Fibroblast of skin of left biceps (primary cell): Measurements from ENCODE around the gene EPO.
A peak's percentile ranks its signal among the peaks of the same experiment; 100 is the strongest.
"Not testable (repeated sequence)": the region's sequence is repeated elsewhere in the genome, so short reads cannot be mapped to it uniquely, and the experiment has no call there.

Experiments used
- DNase-seq, 2 experiments: peaks; one replicate each; pipeline ENCODE4 v3.0.0-alpha.2; 2013; ENCODE audit warnings: low read depth in 2 of 2

EPO gene

DNA sequence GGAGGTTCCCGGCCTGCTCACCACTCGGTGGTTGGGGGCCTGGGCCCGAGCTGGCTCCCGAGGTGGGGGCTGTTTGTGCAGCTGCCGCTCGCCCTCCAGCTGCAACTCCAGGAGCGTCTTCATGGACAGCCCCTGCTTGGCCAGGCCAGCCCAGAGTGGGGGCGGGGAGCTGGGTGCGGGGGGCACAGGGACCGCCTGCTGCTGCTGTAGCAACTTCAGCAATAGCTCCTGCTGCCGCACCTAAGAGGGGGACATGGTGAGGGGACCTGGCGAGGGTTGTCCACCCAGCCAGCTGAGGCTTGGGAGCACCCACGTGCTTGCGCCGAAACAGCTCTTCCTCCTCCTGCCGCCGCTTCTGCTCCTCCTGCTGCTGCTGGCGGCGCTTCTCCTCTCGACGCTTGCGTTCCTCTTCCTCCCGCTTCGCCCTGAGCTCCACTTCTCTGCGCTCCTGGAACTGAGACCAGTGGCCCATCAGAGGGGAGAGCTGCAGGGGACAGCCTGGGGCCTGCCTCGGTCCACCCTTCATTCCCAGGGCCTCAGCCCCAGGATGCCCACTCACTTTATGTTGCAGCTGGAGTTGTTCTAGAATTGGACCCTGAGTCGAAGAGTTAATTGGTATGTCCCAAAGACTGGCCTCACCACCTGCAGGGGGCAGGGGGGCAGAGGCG lies 37.1 kb upstream of the EPO start:
- no peak for DNase-seq

DNA sequence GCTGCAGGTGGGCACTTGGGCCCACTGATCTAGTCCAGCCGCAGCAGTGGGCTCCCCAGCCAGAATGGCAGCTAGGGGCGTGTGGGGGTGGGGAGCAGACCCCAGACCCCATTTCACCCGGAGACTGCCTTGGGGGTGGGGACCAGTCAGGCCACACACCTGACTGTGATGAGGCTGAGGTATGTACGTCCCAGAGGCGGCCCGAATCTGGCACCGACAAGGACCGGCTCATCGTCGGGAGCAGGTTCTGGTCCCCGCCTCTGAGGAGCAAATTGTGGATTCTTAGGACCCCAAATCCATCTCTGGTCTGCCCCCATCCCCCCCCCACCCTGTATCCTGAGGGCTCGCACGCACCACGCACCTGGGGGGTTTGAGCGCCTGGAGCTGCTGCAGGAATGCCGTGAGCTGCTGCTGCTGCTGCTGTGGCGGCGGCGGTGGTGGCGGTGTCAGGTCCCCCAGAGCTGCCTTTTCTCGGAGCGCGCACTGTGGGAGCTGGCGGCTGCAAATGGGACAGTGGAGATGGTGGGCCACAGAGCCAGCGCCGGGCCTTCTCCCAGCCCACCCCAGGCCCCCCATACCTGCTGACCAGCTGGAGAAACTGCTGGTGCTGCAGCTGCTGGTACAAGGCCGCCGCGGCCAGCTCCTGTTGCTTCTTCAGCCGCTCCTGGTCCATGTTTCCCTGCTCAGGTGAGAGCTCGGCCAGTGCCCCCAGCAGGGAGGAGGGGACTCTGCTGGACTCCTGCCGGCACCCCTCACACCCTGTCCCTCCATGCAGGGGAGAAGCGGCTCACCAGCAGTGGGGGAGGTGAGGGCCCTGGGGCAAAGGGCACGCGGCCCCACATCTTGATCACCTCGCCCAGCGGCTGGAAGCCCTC lies 36.4 kb upstream of the EPO start:
- DNase-seq: no peak

DNA sequence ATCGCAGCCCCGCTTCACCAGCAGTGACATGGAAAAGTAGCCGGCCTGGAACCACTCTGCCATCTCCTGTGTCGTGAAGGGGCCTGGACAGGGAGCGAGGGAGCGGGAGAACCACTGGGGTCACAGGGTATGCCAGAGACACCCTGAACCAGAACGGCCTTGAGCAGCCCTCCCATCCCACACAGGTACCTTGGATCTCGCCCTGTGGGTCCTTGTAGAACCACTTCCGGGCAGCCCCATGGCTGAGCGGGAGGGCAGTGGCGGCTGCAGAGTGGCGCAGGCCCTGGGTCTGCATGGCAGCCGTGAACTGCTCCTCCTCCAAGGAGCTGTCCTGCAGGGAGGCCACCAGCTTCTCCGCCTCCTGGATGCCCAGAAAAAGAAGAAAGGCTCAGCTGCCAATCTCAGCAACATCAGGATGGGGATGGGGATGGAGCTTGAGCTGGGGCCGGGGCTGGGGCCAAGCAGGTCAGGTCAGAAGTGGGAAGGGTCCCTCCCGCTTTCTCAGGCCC lies 35.7 kb upstream of the EPO start:
- no peak for DNase-seq

GRCh38 chr7:100685049-100685605 lies 35.1 kb upstream of the EPO start:
- DNase-seq: no peak

DNA sequence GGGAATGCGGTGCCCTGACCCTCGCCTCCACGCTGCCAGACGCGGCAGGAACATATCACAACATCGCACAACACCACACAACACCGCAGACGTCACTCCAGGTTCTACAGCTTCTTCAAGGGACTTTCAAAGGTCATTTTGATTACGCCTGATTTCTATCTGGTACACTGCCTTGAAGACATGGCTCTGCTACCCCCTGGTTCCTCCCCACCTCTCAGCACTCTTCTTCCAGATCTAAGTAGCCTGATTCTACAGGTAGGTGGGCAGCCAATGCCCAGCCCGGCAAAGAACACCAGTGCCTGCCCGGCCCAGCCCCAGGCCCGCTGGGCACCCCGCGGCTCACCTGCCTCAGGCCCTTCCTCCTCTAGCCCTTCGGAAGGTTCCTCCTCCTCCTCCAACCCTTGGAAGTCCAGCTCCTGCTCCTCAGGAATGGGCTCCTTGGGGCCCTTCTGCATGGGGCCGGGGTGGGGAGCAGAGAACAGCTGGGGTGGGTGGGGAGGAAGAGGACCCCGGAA lies 34.6 kb upstream of the EPO start:
- no peak for DNase-seq

DNA sequence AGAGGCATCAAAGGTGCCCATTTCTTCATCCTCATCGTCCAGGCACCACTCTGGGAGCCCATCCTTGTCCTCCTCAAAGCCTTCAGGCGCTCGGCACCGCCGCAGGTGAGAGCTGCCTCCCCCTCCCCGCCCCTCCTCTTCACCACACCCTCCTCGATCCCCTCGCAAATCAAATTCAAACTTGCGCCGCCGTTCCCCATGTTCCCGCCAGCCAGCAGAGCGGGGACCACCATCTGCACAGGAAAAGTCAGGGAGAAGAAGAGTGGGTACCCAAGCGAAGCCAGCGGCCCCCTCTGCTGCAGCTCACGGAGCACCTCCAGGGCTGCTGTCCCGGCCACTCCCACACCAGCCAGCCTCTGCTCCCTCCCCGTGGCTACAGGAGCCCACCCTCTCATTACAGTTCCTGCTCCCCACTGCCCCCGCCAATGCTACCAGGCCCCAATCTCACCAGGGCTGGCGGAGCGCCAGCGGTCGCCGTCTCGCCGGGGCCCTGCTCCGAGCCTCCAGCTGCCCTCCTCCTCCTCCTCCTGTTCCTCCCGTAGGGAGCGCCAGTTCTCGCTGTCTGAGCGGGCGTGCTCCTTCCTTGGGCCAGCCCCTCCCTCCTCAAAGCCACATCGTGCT lies 34.0 kb upstream of the EPO start:
- DNase-seq: no peak

GRCh38 chr7:100686822-100687211 lies 33.5 kb upstream of the EPO start:
- no peak for DNase-seq

GRCh38 chr7:100687261-100687660 lies 33.0 kb upstream of the EPO start:
- no peak for DNase-seq

DNA sequence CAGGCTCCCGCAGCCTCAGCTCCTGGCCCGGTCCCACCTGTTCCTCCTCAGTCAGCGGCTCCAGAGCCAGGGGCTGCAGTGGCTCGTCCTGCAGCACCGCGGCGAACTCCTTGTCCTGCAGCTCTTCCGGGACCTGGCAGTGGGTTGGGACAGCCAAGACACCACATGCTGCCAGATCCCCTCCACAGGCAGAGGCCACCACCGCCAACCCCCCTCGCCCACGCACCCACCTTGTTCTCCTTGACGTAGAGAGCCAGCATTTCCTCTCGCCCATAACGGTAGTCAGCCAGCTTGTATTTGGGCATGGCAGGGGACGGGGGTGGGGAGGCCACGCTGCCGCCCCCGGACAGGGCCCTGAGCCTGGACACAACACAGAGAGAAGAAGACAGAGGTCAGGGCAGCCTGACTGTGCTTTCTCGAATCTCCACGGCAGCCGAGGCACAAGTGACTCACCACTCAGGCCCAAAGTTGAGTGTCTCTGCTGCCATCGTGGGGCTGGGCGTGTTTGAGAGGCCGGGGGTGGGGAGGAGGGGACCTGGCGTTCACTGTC lies 32.4 kb upstream of the EPO start:
- DNase-seq: no peak

GRCh38 chr7:100688326-100688860 lies 31.9 kb upstream of the EPO start:
- DNase-seq: no peak

GRCh38 chr7:100689230-100690135 lies 30.8 kb upstream of the EPO start:
- no peak for DNase-seq

DNA sequence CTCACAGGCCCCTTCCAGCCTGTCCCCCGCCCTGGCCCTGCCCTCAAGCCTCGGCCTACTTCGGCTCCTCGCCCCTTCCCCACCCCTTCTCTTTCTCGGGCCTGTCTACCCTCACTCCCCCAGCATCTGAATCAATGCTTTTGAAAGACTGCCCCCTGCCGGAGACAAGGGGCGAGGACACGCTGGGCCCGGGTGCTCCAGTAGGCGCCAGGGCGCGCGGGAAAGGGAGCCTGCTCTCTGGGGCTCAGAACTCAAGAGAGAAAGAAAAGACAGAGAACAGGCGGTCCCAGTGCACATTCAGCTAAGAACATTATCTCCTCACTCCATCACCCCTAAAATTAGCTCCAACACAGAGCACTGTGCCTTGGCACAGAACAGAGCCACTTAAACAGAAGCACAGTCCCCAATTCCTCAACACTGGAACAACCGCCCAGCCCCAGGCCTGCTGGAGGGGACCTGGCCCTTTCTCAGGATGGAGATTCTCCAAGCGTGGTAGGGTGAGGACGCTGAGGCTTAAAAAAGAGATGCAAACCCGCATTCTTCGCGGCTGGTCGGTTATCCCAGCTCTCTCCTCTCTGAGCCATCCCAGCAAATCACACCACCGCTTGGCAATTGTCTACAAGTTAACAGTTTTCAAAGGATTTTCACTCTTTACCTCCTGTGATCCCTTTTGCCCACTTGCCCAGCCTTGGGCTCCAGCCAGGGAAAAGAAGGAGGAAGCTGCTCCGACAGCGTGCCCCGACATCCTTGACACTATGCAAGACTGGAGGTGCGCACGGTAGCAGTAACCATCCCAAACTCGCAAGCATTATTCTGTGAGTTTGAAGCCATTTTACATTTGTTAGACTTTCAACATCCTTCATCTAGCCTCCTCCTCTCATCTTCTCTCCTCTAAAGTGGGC lies 28.3 kb upstream of the EPO start:
- DNase-seq: peak in 1 of 2 experiments; percentile 18

DNA sequence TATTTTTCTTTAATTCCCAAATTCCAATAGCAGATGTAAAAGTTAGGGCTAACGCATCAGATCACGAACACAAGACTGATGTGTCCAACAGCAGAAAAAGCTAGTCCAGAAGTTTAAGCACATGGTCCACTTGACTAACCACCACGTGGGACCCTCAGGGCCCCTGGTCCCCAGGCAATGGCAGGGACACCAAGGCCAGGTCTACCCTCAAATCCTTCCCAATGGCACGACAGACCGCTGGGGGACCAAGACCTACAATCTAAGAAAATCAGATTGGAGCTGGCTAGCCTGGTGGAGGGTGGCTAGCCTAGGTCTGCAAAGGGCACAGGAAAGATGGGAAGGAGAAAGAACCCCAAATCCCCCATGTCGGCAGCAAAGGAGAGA lies 27.7 kb upstream of the EPO start:
- DNase-seq: no peak

DNA sequence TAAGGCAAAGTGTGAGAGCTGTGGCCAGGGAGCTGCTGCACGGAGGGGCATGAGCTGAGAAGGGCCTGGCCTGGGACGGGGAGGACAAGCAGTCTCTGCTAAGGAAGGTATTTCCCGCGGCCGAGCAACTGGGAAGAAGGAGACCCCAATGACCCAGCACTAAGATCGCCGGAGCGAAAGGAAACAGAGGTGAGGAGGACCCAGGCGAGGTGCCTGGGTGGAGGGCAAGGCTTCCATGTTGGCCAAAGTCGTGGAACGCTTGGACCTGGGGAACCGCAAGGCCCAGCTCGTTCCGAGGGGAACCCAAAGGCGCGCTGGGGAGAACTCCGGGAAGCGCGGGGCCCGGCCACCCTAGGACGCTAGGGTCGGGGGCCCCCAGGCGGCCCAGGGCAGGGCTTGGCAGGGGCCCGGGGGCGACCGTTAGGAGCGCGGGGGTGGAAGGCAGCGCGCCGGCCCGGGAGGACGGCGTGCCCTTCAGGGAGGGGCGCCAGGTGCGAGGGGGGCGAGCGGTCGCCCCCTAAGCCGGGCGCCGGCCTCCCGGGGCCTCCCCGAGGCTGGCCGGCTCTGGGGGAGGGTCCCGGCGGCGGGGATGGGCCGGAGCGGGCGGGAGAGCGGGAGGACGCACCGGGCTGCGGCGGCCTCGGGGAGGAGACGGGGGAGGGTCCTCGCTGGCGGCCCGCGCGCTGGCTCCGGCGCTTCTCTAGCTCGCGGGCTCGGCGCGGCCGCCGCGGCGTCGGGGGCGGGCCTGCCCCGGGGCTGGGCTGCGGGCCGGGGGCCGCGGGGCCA lies 26.8 kb upstream of the EPO start:
- no peak for DNase-seq

DNA sequence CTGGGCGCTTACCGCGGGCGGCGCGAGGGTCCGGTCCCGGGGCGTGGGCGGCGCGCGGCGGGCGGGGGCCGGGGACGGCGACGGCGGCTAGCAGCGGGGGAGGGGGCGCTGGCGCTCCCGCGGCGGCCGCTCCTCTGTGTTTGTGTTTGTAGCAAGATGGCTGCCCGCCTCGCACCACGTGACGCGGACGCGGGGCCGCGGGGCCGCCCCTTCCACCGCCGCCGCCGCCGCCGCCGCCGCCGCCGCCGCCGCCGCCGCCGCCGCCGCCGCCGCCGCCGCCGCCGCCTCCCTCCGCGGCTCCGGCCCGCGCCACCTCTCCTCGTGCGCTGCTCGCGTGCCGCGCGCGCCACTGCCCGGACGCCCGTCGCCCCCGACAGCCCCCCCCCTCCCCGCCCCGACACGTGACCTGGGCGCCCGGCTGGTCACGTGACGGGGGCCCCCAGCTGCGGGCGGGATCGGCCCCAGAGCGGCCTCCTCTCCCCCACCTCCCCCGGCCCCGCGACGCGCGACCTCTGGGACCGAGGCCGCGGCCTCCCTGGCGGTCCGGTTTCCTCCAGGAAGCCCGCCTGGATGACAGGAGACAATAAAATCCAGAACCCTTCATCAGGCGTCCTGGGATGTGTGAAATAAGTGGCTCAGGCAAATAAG lies 26.0 kb upstream of the EPO start, which contains the start of gene GIGYF1:
TSS of gene GIGYF1 (minus strand) at position 153 of the 648 bp plus-strand sequence. CDS start 6,012 bp downstream, outside the sequence.
- peak; percentile 22 to 26 for DNase-seq

DNA sequence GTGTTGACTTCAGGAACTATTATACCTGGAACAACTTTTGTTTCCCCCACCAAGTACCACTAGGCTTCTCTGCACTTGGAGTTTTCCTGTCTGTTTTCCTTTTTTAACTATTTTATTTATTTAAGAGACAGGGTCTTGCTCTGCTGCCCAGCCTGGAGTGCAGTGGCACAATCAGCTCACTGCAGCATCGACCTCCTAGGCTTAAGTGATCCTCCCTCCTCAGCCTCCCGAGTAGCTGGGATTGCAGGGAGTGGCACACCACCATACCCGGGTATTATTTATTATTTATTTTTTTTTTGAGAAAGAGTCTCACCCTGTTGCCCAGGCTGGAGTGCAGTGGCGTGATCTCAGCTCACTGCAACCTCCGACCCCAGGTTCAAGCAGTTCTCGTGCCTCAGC lies 24.1 kb upstream of the EPO start:
- DNase-seq: no peak

- DNase-seq: no peak
These were observed 21.2 kb upstream of the EPO start for GRCh38 chr7:100699018-100699417.

DNA sequence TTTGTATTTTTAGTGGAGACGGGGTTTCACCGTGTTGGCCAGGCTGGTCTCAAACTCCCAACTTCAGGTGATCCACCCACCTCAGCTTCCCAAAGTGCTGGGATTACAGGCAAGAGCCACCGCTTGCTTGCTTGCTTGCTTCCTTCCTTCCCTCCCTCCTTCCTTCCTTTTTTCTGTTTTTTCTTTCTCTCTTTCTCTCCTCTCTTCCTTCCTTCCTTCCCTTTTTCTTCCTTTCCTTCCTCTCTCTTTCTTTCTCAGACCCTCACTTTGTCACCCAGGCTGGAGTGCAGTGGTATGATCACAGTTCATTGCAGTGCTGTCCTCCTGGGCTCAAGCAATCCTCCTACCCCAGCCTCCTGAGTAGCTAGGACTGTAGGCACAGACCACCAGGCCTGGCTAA lies 19.2 kb upstream of the EPO start:
- not testable (repeated sequence) for DNase-seq
